Gastrocnemius medialis (tissue), 4 donors: ENCODE measurements around the gene NKD2.

Experiments
- POLR2A ChIP-seq, 2 donors: fragments of 450-650 bp; IDR thresholded peaks; one replicate each; pipeline ENCODE4 v1.6.1; 2017; ENCODE audit warnings: antibody characterized with exemption in 2 of 2, mild to moderate bottlenecking in 2 of 2, moderate library complexity in 2 of 2
- TF ChIP-seq, protein P1 (sequence below), 5 experiments: fragments of 450-650 bp in 3 of 5; fragments of 200-600 bp in 2 of 5; sonication (generic) in 2 of 5; IDR thresholded peaks in 4 of 5; conservative IDR thresholded peaks in 1 of 5; 1 replicate in 4 of 5; 2 replicates in 1 of 5; pipeline ENCODE4 v1.5.1; 2016 to 2019; ENCODE audit warnings: antibody characterized with exemption in 5 of 5, mild to moderate bottlenecking in 3 of 5, moderate library complexity in 3 of 5

DNA sequence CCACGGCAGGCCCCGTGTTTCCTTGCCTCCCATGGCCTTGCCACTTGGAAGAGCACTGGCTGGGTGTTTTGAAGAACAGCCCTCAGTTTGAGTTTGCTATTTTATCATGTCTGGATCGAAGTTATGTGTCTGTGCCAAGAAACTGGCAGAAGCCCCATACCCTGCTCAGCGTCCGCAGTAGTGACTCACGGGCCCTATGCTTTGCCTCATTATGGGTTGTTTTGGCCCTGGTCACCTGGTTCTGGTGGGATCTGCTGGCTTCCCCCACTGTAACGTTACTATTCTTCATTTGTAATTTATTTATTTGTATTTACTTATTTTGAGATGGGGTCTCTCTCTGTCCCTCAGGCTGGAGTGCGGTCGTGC lies 42.3 kb upstream of the NKD2 start:
- TF ChIP-seq POLR2A (IDR thresholded peaks at IDR 0.05) = no peak
- TF ChIP-seq, protein P1, sequence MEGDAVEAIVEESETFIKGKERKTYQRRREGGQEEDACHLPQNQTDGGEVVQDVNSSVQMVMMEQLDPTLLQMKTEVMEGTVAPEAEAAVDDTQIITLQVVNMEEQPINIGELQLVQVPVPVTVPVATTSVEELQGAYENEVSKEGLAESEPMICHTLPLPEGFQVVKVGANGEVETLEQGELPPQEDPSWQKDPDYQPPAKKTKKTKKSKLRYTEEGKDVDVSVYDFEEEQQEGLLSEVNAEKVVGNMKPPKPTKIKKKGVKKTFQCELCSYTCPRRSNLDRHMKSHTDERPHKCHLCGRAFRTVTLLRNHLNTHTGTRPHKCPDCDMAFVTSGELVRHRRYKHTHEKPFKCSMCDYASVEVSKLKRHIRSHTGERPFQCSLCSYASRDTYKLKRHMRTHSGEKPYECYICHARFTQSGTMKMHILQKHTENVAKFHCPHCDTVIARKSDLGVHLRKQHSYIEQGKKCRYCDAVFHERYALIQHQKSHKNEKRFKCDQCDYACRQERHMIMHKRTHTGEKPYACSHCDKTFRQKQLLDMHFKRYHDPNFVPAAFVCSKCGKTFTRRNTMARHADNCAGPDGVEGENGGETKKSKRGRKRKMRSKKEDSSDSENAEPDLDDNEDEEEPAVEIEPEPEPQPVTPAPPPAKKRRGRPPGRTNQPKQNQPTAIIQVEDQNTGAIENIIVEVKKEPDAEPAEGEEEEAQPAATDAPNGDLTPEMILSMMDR (IDR thresholded peaks at IDR 0.05 in 4 of 5, conservative IDR thresholded peaks at IDR 0.05 in 1 of 5) = no peak
